Nephron (organoid): ENCODE data around the gene WNT3A.
A peak's percentile ranks its signal among the peaks of the same experiment; 100 is the strongest.

Experiments
- H3K27ac Mint-ChIP-seq, 3 experiments: 2 replicates each; pipeline ENCODE4 v1.8.0; 2020; ENCODE audit warnings: mixed read lengths in 3 of 3, mild to moderate bottlenecking in 2 of 3, moderate library complexity in 1 of 3
- H3K27me3 Mint-ChIP-seq: 2 replicates; pipeline ENCODE4 v1.8.0; 2021; ENCODE audit warnings: low read depth, mild to moderate bottlenecking, moderate library complexity, mixed read lengths
- H3K36me3 Mint-ChIP-seq: 2 replicates; pipeline ENCODE4 v1.8.0; 2020; ENCODE audit warnings: low read depth, mixed read lengths
- H3K4me1 Mint-ChIP-seq: 2 replicates; pipeline ENCODE4 v1.8.0; 2020; ENCODE audit warnings: mixed read lengths
- H3K4me3 Mint-ChIP-seq, 3 experiments: 2 replicates each; pipeline ENCODE4 v1.8.0; 2020; ENCODE audit warnings: mild to moderate bottlenecking in 3 of 3, mixed read lengths in 3 of 3, moderate library complexity in 2 of 3
- H3K9me3 Mint-ChIP-seq: 2 replicates; pipeline ENCODE4 v1.8.0; 2020; ENCODE audit warnings: mixed read lengths
- CTCF ChIP-seq, 3 experiments: fragments of 200-600 bp; sonication (generic); IDR thresholded peaks; one replicate each; pipeline ENCODE4 v1.5.0; 2021; ENCODE audit warnings: antibody characterized with exemption in 3 of 3; ENCODE audit not compliant: unreplicated experiment in 3 of 3

Gene WNT3A

DNA sequence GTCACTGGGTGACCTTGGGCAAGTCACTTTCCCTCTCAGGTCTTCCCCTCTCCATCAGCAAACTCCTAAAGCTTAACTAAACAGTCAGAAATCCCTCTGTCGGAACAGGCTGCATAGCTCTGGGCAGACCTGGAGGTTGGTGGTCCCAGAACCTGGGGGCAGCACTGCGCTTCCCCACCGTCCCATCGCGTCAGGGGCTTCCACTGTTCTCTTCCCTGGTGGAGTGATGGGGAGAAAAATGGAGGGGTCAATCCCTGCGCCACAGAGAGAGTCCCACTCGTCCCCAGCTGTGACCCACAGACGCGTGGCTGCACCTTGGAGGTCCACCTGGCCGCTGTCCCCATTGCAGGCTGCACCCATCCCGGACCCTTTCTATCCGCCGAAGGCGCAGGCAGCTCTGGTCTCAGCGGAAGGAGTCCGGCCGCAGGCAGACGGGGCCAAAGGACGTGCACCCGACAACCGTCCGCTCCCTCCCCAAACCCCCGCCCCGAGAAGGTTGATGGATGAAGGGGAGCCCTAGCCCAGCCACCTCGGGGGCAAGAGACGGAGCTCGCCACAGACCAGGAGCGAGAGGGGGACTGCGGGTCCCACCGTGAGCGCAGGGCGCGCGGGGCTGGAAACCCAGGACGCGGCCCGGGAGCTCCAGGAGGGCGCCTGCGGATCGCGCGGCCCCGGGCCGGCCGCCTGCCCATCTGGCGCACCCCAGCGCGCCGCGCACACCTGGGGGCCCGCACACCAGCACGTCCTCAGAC lies 588 bp upstream of the WNT3A start:
- no peaks in the 10 kb centered on the region for H3K36me3 Mint-ChIP-seq
- H3K27me3 Mint-ChIP-seq, result peaks cover 93% of the 10 kb centered on the region
- no peaks in the 10 kb centered on the region for H3K9me3 Mint-ChIP-seq
- H3K4me3 Mint-ChIP-seq, result peak overlapping the region; percentile 15 to 41 (median 31)
- no peak overlapping the region for H3K27ac Mint-ChIP-seq
- peaks cover 5% of the 10 kb centered on the region for H3K4me1 Mint-ChIP-seq
- TF ChIP-seq CTCF (IDR thresholded peaks at IDR 0.05; ENCODE audit: unreplicated experiment in 3 of 3), result no peak

- Mint-ChIP-seq H3K9me3 (no peaks in the 10 kb centered on the region), H3K27me3 (peaks cover 93% of the 10 kb centered on the region), H3K36me3 (no peaks in the 10 kb centered on the region), H3K4me1 (peaks cover 5% of the 10 kb centered on the region), H3K4me3 (peak overlapping the region; percentile 24 to 77 (median 73)), H3K27ac (no peak overlapping the region)
- no peak for TF ChIP-seq CTCF (IDR thresholded peaks at IDR 0.05; ENCODE audit: unreplicated experiment in 3 of 3)
Observed at GRCh38 chr1:228007049-228007800, 427 bp downstream of the WNT3A start.

DNA sequence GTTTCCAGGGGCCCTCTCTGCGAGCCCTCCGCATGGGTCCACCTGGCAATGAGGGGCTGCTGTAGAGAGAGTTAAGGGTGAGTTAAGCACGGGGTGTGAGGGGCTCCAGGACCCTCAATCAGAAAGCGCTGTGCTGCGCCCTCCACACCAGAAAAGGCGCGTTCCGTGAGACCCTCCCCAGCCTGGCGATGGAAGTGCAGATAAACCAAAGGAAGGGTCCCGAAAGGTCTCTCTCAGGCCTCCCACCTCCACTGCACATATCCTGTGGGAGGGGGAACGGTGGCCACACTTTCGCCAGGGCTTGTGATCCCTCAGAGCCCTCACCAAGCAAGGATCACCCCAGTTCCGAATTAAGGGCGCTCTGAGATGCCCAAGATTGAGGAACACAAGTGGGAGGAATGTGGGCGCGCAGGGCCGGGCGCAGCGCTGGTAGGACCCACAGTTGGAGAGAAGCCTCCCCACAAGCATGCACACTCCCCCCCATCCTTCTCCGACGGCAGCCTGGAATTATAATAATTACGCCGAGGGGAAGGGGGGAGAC lies 1.1 kb downstream of the WNT3A start:
- Mint-ChIP-seq H3K27ac (no peak overlapping the region), H3K36me3 (no peaks in the 10 kb centered on the region), H3K4me3 (peak overlapping the region in 1 of 3 experiments; percentile 73), H3K9me3 (no peaks in the 10 kb centered on the region), H3K27me3 (peaks cover 93% of the 10 kb centered on the region), H3K4me1 (peaks cover 5% of the 10 kb centered on the region)
- no peak for TF ChIP-seq CTCF (IDR thresholded peaks at IDR 0.05; ENCODE audit: unreplicated experiment in 3 of 3)

GRCh38 chr1:228008391-228009115 lies 1.8 kb downstream of the WNT3A start:
- Mint-ChIP-seq H3K27me3 (peaks cover 94% of the 10 kb centered on the region), H3K4me1 (peaks cover 5% of the 10 kb centered on the region), H3K27ac (no peak overlapping the region), H3K36me3 (no peaks in the 10 kb centered on the region), H3K4me3 (peak overlapping the region; percentile 31 to 55 (median 55)), H3K9me3 (no peaks in the 10 kb centered on the region)
- TF ChIP-seq CTCF (IDR thresholded peaks at IDR 0.05; ENCODE audit: unreplicated experiment in 3 of 3), result no peak

- Mint-ChIP-seq H3K9me3 (no peaks in the 10 kb centered on the region), H3K4me1 (peaks cover 5% of the 10 kb centered on the region), H3K27ac (no peak overlapping the region), H3K27me3 (peaks cover 86% of the 10 kb centered on the region), H3K36me3 (no peaks in the 10 kb centered on the region), H3K4me3 (no peak overlapping the region)
- TF ChIP-seq CTCF (IDR thresholded peaks at IDR 0.05; ENCODE audit: unreplicated experiment in 3 of 3), result no peak
Observed at GRCh38 chr1:228009116-228009827, 2.5 kb downstream of the WNT3A start.
